Astrocyte (in vitro differentiated cells and primary cell): ENCODE results near the gene SH3GLB2. TPM values are rescaled to one million over a fixed set of nuclear protein-coding genes. Genes with fewer than 3 reads are reported as not detected.

Experiments
- DNase-seq: peaks from one replicate; pipeline ENCODE4 v3.0.0-alpha.2; 2010; ENCODE audit warnings: low read depth
- FAIRE-seq: peaks from 2 replicates; lab custom pipeline; 2011; peaks lifted over from hg19 to GRCh38; lab: Jason Lieb, UNC
- H2AFZ ChIP-seq: 2 replicates; pipeline ENCODE4 v1.6.0; 2012; ENCODE audit warnings: low read depth, low read length, inconsistent platforms
- H3K27ac ChIP-seq: 2 replicates; pipeline ENCODE4 v1.5.1; 2011; ENCODE audit warnings: low read depth, low read length, inconsistent platforms
- H3K27me3 ChIP-seq: 2 replicates; pipeline ENCODE4 v1.6.0; 2011; ENCODE audit warnings: low read length, inconsistent platforms; ENCODE audit not compliant: insufficient read depth
- H3K36me3 ChIP-seq: 2 replicates; pipeline ENCODE4 v1.5.1; 2011; ENCODE audit warnings: low read length, inconsistent platforms; ENCODE audit not compliant: insufficient read depth
- H3K4me1 ChIP-seq: 2 replicates; pipeline ENCODE4 v1.5.1; 2011; ENCODE audit warnings: low read length, inconsistent platforms; ENCODE audit not compliant: insufficient read depth
- H3K4me2 ChIP-seq: 2 replicates; pipeline ENCODE4 v1.6.0; 2012; ENCODE audit warnings: low read length, inconsistent platforms
- H3K4me3 ChIP-seq: 2 replicates; pipeline ENCODE4 v1.5.1; 2011; ENCODE audit warnings: low read depth, mild to moderate bottlenecking, low read length, inconsistent platforms; ENCODE audit not compliant: insufficient read depth
- H3K79me2 ChIP-seq: 2 replicates; pipeline ENCODE4 v1.6.0; 2012; ENCODE audit warnings: mild to moderate bottlenecking, low read length, inconsistent platforms; ENCODE audit not compliant: insufficient read depth
- H3K9ac ChIP-seq: 2 replicates; pipeline ENCODE4 v1.6.0; 2012; ENCODE audit warnings: mild to moderate bottlenecking, low read length, inconsistent platforms
- H3K9me3 ChIP-seq: 2 replicates; pipeline ENCODE4 v1.5.1; 2012; ENCODE audit warnings: low read depth, mild to moderate bottlenecking, low read length, inconsistent platforms; ENCODE audit not compliant: insufficient read depth
- H4K20me1 ChIP-seq: 2 replicates; pipeline ENCODE4 v1.6.0; 2012; ENCODE audit warnings: low read length, inconsistent platforms; ENCODE audit not compliant: insufficient read depth
- H3K27ac Mint-ChIP-seq: one replicate; pipeline ENCODE4 v1.8.0; 2021; ENCODE audit warnings: mild to moderate bottlenecking, mixed read lengths; ENCODE audit not compliant: unreplicated experiment
- H3K27me3 Mint-ChIP-seq: one replicate; pipeline ENCODE4 v1.8.0; 2021; ENCODE audit warnings: low read depth, mixed read lengths; ENCODE audit not compliant: unreplicated experiment
- H3K36me3 Mint-ChIP-seq: one replicate; pipeline ENCODE4 v1.8.0; 2021; ENCODE audit warnings: low read depth, mixed read lengths; ENCODE audit not compliant: unreplicated experiment
- H3K4me1 Mint-ChIP-seq: one replicate; pipeline ENCODE4 v1.8.0; 2021; ENCODE audit warnings: low read depth, mixed read lengths; ENCODE audit not compliant: unreplicated experiment
- H3K4me3 Mint-ChIP-seq: one replicate; pipeline ENCODE4 v1.8.0; 2021; ENCODE audit warnings: mild to moderate bottlenecking, moderate library complexity, mixed read lengths; ENCODE audit not compliant: unreplicated experiment
- H3K9me3 Mint-ChIP-seq: one replicate; pipeline ENCODE4 v1.8.0; 2021; ENCODE audit warnings: mild to moderate bottlenecking, mixed read lengths; ENCODE audit not compliant: unreplicated experiment
- EZH2 ChIP-seq: IDR thresholded peaks from 2 replicates; pipeline ENCODE4 v1.6.1; 2012; ENCODE audit warnings: mild to moderate bottlenecking, low read length, inconsistent platforms; ENCODE audit not compliant: insufficient read depth
- total RNA-seq: library from RNA; stranded (reverse); gene quantifications from 2 replicates; pipeline ENCODE4 v1.2.1, GENCODE V29; 2021
- TF ChIP-seq, protein P1 (sequence below): IDR thresholded peaks from 2 replicates; pipeline ENCODE4 v1.5.1; 2011; ENCODE audit warnings: low read depth, mild to moderate bottlenecking, inconsistent platforms, low read length, moderate library complexity; ENCODE audit not compliant: insufficient read depth

SH3GLB2 gene
- total RNA-seq, 1 donor from 2014 or later = 38.0 TPM

- Histone ChIP-seq H3K79me2 (peaks cover 4% of the 10 kb centered on the region), H3K4me1 (peaks cover 9% of the 10 kb centered on the region), H3K4me2 (no peak overlapping the region), H2AFZ (no peak overlapping the region), H4K20me1 (no peaks in the 10 kb centered on the region), H3K27me3 (no peaks in the 10 kb centered on the region), H3K9ac (no peak overlapping the region), H3K36me3 (no peaks in the 10 kb centered on the region), H3K4me3 (no peak overlapping the region), H3K27ac (no peak overlapping the region), H3K9me3 (no peaks in the 10 kb centered on the region)
- no peak for DNase-seq
- FAIRE-seq = no peak
- Mint-ChIP-seq H3K4me3 (no peak overlapping the region), H3K36me3 (no peaks in the 10 kb centered on the region), H3K4me1 (no peaks in the 10 kb centered on the region), H3K9me3 (peaks cover 2% of the 10 kb centered on the region), H3K27me3 (no peaks in the 10 kb centered on the region), H3K27ac (no peak overlapping the region)
- TF ChIP-seq EZH2 = no peak
- TF ChIP-seq, protein P1, sequence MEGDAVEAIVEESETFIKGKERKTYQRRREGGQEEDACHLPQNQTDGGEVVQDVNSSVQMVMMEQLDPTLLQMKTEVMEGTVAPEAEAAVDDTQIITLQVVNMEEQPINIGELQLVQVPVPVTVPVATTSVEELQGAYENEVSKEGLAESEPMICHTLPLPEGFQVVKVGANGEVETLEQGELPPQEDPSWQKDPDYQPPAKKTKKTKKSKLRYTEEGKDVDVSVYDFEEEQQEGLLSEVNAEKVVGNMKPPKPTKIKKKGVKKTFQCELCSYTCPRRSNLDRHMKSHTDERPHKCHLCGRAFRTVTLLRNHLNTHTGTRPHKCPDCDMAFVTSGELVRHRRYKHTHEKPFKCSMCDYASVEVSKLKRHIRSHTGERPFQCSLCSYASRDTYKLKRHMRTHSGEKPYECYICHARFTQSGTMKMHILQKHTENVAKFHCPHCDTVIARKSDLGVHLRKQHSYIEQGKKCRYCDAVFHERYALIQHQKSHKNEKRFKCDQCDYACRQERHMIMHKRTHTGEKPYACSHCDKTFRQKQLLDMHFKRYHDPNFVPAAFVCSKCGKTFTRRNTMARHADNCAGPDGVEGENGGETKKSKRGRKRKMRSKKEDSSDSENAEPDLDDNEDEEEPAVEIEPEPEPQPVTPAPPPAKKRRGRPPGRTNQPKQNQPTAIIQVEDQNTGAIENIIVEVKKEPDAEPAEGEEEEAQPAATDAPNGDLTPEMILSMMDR = no peak
Measured at GRCh38 chr9:129076640-129077037, 48.5 kb upstream of the SH3GLB2 start.

DNA sequence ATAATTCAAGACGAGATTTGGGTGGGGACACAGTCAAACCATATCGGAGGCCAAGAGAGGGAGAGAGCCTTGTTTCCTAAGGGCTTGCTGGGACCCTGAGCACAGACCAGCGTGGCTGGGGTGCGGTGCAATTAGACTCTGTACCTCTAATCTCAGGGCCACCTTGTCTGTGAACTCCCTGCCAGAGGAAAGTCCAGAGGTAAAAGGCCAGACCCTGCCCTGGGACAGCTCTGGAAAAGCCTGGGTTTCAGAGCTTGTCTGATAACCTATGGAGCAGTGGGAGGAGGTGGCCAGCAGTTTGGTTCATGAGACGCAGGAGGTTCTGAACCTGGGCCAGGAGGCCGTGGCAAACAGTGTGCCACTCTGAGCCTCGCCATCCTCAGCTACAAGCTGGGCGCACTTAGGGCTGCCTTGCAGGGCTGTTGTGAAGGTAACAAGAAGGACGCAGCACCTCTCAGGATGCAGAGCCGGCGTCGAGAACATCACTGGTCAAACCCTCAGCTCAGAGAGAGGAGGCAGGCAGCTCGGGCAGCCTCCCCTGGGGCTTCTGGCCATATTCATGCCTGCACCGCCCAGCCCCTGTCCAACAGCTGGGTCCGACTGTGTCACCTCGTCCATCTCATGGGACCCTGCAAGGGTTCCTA, 48.0 kb upstream of the SH3GLB2 start:
- Histone ChIP-seq H3K4me3 (no peak overlapping the region), H3K27ac (no peak overlapping the region), H3K4me1 (peaks cover 6% of the 10 kb centered on the region), H4K20me1 (no peaks in the 10 kb centered on the region), H3K9me3 (no peaks in the 10 kb centered on the region), H3K36me3 (no peaks in the 10 kb centered on the region), H3K4me2 (no peak overlapping the region), H2AFZ (no peak overlapping the region), H3K79me2 (no peaks in the 10 kb centered on the region), H3K9ac (no peak overlapping the region), H3K27me3 (no peaks in the 10 kb centered on the region)
- FAIRE-seq (no peak), DNase-seq (no peak)
- TF ChIP-seq, protein P1 = no peak
- TF ChIP-seq EZH2 = no peak
- Mint-ChIP-seq H3K27ac (no peak overlapping the region), H3K4me3 (no peak overlapping the region), H3K9me3 (peaks cover 2% of the 10 kb centered on the region), H3K27me3 (no peaks in the 10 kb centered on the region), H3K4me1 (no peaks in the 10 kb centered on the region), H3K36me3 (no peaks in the 10 kb centered on the region)

- no peaks in the 10 kb centered on the region for H3K79me2 ChIP-seq
- no peak overlapping the region for H3K4me3 ChIP-seq
- TF ChIP-seq EZH2 = no peak
- TF ChIP-seq, protein P1 = no peak
- no peaks in the 10 kb centered on the region for H3K27me3 ChIP-seq
- Mint-ChIP-seq H3K9me3 (no peaks in the 10 kb centered on the region), H3K27ac (no peak overlapping the region), H3K4me1 (no peaks in the 10 kb centered on the region), H3K4me3 (no peak overlapping the region), H3K36me3 (no peaks in the 10 kb centered on the region), H3K27me3 (no peaks in the 10 kb centered on the region)
- H3K4me1 ChIP-seq = no peaks in the 10 kb centered on the region
- no peaks in the 10 kb centered on the region for H3K36me3 ChIP-seq
- H4K20me1 ChIP-seq = no peaks in the 10 kb centered on the region
- no peak overlapping the region for H3K27ac ChIP-seq
- no peaks in the 10 kb centered on the region for H3K9me3 ChIP-seq
- H3K9ac ChIP-seq = no peak overlapping the region
- no peak overlapping the region for H3K4me2 ChIP-seq
- FAIRE-seq = no peak
- no peak overlapping the region for H2AFZ ChIP-seq
- DNase-seq = no peak
Measured at GRCh38 chr9:129074106-129074505, 46.0 kb upstream of the SH3GLB2 start.
